ENCODE data around the gene GASK1A.

DNA sequence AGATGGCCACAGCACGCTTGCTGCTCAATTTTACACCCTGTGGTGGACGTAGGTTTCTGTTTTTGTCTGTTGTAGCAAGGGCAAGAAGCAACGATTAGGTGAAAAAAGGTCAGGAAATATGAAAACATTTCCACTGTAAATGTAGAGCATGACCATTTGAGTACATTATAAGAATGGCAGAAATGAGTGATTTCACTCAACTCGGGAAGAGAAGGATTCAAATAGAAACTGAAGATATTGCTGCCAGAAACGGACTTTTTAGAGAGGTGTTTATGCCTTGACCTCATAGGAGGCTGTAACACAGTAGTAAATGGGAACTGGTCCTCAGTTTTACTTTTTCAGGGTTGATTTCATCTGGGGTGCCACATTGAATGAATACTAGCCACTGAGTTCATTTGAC lies 33.1 kb upstream of the GASK1A start:
- TF ChIP-seq POLR2AphosphoS5 (IDR thresholded peaks at IDR 0.05; ENCODE audit: insufficient read depth, low read depth, low read length) (no peak), EZH2 (IDR thresholded peaks at IDR 0.05; ENCODE audit: borderline replicate concordance, low read depth, low read length, severe bottlenecking) (no peak), POLR2A (IDR thresholded peaks at IDR 0.05; ENCODE audit: low read depth, low read length) (no peak), MYC (IDR thresholded peaks at IDR 0.05; ENCODE audit: low read depth, low read length) (no peak)
- TF ChIP-seq, protein P1, sequence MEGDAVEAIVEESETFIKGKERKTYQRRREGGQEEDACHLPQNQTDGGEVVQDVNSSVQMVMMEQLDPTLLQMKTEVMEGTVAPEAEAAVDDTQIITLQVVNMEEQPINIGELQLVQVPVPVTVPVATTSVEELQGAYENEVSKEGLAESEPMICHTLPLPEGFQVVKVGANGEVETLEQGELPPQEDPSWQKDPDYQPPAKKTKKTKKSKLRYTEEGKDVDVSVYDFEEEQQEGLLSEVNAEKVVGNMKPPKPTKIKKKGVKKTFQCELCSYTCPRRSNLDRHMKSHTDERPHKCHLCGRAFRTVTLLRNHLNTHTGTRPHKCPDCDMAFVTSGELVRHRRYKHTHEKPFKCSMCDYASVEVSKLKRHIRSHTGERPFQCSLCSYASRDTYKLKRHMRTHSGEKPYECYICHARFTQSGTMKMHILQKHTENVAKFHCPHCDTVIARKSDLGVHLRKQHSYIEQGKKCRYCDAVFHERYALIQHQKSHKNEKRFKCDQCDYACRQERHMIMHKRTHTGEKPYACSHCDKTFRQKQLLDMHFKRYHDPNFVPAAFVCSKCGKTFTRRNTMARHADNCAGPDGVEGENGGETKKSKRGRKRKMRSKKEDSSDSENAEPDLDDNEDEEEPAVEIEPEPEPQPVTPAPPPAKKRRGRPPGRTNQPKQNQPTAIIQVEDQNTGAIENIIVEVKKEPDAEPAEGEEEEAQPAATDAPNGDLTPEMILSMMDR (IDR thresholded peaks at IDR 0.05; ENCODE audit: extremely low read depth in 1 of 2, insufficient read depth in 1 of 2, low read depth in 1 of 2, low read length in 2 of 2), result no peak

Measured in endothelial cell of umbilical vein (primary cell).